OCI-LY7 (cell line): ENCODE measurements around the gene CNTNAP5. TPM values are rescaled to one million over a fixed set of nuclear protein-coding genes. Genes with fewer than 3 reads are reported as not detected.

Source experiments
- BruUV-seq: library from RNA; stranded (reverse); fragments of 400-500 nt; replicated peaks from 2 replicates; lab custom pipeline; 2021; lab: Mats Ljungman, UMichigan
- CTCF ChIA-PET: fragments of 300-600 bp; sonication (Branson Sonifier 250); formaldehyde crosslinking; loops from one replicate; lab custom pipeline; 2022; ENCODE audit warnings: antibody characterized with exemption; ENCODE audit not compliant: unreplicated experiment; lab: Charles Lee
- POLR2A ChIA-PET: fragments of 300-600 bp; sonication (Branson Sonifier 250); formaldehyde crosslinking; loops from one replicate; lab custom pipeline; 2022; ENCODE audit warnings: antibody characterized with exemption; lab: Charles Lee
- DNase-seq: peaks from one replicate; pipeline ENCODE4 v3.0.0-alpha.2; 2015; ENCODE audit warnings: low spot score
- H2AFZ ChIP-seq: fragments of 200-600 bp; sonication (generic), shearing (Covaris generic); 2 replicates; pipeline ENCODE4 v1.6.1; 2014; ENCODE audit warnings: mild to moderate bottlenecking, antibody characterized with exemption, low read length, moderate library complexity
- H3K27ac ChIP-seq: fragments of 200-600 bp; sonication (generic); 2 replicates; pipeline ENCODE4 v1.5.1; 2014; ENCODE audit warnings: mixed run types, low read depth, mild to moderate bottlenecking, moderate library complexity, low read length, inconsistent platforms; ENCODE audit not compliant: poor library complexity, severe bottlenecking
- H3K36me3 ChIP-seq: fragments of 200-600 bp; sonication (generic); 2 replicates; pipeline ENCODE4 v1.6.1; 2014; ENCODE audit warnings: mild to moderate bottlenecking, antibody characterized with exemption, low read length, moderate library complexity, mixed read lengths; ENCODE audit not compliant: insufficient read depth
- H3K4me1 ChIP-seq: fragments of 200-600 bp; sonication (generic); 2 replicates; pipeline ENCODE4 v1.5.1; 2014; ENCODE audit warnings: mild to moderate bottlenecking, low read length; ENCODE audit not compliant: insufficient read depth, poor library complexity, severe bottlenecking
- H3K4me2 ChIP-seq: fragments of 200-600 bp; sonication (generic); 2 replicates; pipeline ENCODE4 v1.6.1; 2014; ENCODE audit warnings: mild to moderate bottlenecking, low read length
- H3K4me3 ChIP-seq: fragments of 200-600 bp; sonication (generic); 2 replicates; pipeline ENCODE4 v1.5.1; 2014; ENCODE audit warnings: mild to moderate bottlenecking, low read depth, low read length; ENCODE audit not compliant: poor library complexity, severe bottlenecking
- H3K79me2 ChIP-seq: fragments of 200-600 bp; sonication (generic); 2 replicates; pipeline ENCODE4 v1.6.1; 2016; ENCODE audit warnings: low read depth, mild to moderate bottlenecking, low read length, moderate library complexity, mixed read lengths; ENCODE audit not compliant: insufficient read depth
- H3K9me2 ChIP-seq: fragments of 200-600 bp; sonication (generic); 2 replicates; pipeline ENCODE4 v1.6.1; 2016; ENCODE audit warnings: mild to moderate bottlenecking, low read length, mixed read lengths; ENCODE audit not compliant: insufficient read depth
- H3K9me3 ChIP-seq: fragments of 200-600 bp; sonication (generic); 2 replicates; pipeline ENCODE4 v1.6.1; 2014; ENCODE audit warnings: mild to moderate bottlenecking, mixed run types, low read length, mixed read lengths
- H4K20me1 ChIP-seq: fragments of 200-600 bp; sonication (generic); 2 replicates; pipeline ENCODE4 v1.6.1; 2014; ENCODE audit warnings: mild to moderate bottlenecking, antibody characterized with exemption, low read length, moderate library complexity, mixed read lengths; ENCODE audit not compliant: insufficient read depth
- EZH2phosphoT487 ChIP-seq: fragments of 200-600 bp; sonication (generic); IDR thresholded peaks from 2 replicates; pipeline ENCODE4 v1.6.1; 2018; ENCODE audit warnings: low read depth, borderline replicate concordance, mild to moderate bottlenecking, mixed run types, antibody characterized with exemption, low read length, moderate library complexity, mixed read lengths
- intact Hi-C: fragments of 100-400 bp; cut with micrococcal nuclease; formaldehyde crosslinking; loops from one replicate; pipeline ENCODE4 v1.10.0; 2022; ENCODE audit not compliant: unreplicated experiment
- total RNA-seq, 2 experiments: library from RNA; depleted of rRNA in 1 of 2; stranded (reverse); fragments of >200 nt in 1 of 2; shearing (Covaris generic) in 1 of 2; gene quantifications; 2 replicates each; pipeline ENCODE4 v1.2.3, GENCODE V29; 2014 to 2022
- TF ChIP-seq, protein P1 (sequence below): fragments of 200-600 bp; sonication (generic); conservative IDR thresholded peaks from 2 replicates; pipeline ENCODE4 v1.5.1; 2014; ENCODE audit warnings: mild to moderate bottlenecking, antibody characterized with exemption, low read length, moderate library complexity, mixed read lengths

The CNTNAP5 gene
- total RNA-seq, 2 experiments from 2014 or later: not detected

DNA sequence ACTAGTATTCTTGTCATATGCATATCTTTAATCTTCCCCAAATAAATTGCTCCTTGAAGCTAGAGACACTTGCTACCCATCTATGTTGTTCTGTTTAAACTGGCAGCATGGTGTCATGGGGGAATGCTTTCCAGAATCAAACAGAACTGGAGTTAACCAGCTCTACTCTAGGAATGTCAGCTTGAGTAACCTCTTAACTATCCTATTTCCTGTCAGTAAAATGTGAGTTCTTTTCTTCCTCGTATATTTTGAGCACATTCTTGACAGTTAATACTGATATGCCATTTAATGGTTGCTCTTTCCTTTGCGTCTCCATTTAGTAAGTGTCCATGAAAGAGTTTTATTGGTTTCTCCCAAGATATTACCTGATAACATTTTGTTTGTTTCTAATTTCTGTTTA, 23.0 kb downstream of the CNTNAP5 start:
- Histone ChIP-seq H3K9me2 (no peaks in the 10 kb centered on the region), H3K4me1 (no peaks in the 10 kb centered on the region), H3K27ac (no peak overlapping the region), H3K9me3 (no peaks in the 10 kb centered on the region), H4K20me1 (no peaks in the 10 kb centered on the region), H3K4me2 (no peak overlapping the region), H3K79me2 (no peaks in the 10 kb centered on the region), H3K4me3 (no peak overlapping the region), H3K36me3 (no peaks in the 10 kb centered on the region), H2AFZ (no peak overlapping the region)
- intact Hi-C loops: no loop called here
- no peak for DNase-seq
- TF ChIP-seq, protein P1, sequence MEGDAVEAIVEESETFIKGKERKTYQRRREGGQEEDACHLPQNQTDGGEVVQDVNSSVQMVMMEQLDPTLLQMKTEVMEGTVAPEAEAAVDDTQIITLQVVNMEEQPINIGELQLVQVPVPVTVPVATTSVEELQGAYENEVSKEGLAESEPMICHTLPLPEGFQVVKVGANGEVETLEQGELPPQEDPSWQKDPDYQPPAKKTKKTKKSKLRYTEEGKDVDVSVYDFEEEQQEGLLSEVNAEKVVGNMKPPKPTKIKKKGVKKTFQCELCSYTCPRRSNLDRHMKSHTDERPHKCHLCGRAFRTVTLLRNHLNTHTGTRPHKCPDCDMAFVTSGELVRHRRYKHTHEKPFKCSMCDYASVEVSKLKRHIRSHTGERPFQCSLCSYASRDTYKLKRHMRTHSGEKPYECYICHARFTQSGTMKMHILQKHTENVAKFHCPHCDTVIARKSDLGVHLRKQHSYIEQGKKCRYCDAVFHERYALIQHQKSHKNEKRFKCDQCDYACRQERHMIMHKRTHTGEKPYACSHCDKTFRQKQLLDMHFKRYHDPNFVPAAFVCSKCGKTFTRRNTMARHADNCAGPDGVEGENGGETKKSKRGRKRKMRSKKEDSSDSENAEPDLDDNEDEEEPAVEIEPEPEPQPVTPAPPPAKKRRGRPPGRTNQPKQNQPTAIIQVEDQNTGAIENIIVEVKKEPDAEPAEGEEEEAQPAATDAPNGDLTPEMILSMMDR: no peak
- TF ChIP-seq EZH2phosphoT487: no peak
- no TSS peak for BruUV-seq
- POLR2A ChIA-PET: interaction anchor here (0.5 kb wide), 1 partner anchor 13 kb away, joined by 4 read pairs; no protein-coding TSS in a partner anchor
- CTCF ChIA-PET: no interaction called here

DNA sequence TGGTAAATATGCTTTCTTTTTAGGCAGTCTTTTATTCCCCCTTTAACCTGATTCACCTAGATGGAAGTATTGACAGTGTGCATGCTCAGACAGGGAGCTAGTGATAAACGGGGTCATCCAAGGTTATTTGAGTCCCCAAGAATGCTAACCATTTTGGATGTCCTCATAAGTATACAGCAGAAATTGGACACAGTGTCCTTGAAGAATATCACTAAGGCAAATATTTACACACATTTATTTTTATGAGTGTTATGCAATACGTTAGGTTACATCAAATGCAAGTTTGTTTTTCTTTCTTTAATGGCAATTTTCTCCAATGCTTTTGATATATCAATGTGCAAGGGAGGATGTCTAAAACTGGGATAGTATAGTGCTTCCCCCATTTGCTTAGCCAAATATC, 23.6 kb downstream of the CNTNAP5 start:
- intact Hi-C loops: no loop called here
- Histone ChIP-seq H2AFZ (no peak overlapping the region), H3K9me2 (no peaks in the 10 kb centered on the region), H4K20me1 (no peaks in the 10 kb centered on the region), H3K36me3 (no peaks in the 10 kb centered on the region), H3K4me3 (no peak overlapping the region), H3K9me3 (no peaks in the 10 kb centered on the region), H3K4me1 (no peaks in the 10 kb centered on the region), H3K4me2 (no peak overlapping the region), H3K79me2 (no peaks in the 10 kb centered on the region), H3K27ac (no peak overlapping the region)
- CTCF ChIA-PET: no interaction called here
- DNase-seq: no peak
- TF ChIP-seq, protein P1: no peak
- no peak for TF ChIP-seq EZH2phosphoT487
- BruUV-seq: no TSS peak
- POLR2A ChIA-PET: no interaction called here

DNA sequence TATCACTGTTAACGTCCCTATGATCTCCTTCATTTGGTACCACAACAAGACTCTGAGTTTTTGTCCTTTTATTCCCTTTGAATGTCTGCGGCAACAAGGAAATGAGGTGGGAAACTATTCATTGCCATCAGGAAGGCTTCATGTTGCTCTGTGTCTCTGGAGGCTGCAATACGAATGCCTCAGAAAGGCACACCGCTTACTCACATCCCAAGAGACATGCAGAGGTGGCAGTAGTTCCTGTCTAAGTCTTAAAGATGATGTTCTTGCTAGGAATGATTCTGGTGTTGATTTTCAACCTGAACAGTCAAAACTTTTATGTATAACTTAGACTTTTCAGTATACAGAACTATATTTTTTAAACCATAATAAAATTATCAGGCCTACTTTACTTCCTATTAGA, 24.0 kb downstream of the CNTNAP5 start:
- H3K9me2 ChIP-seq: no peaks in the 10 kb centered on the region
- H3K4me3 ChIP-seq: no peak overlapping the region
- no peaks in the 10 kb centered on the region for H4K20me1 ChIP-seq
- no peak overlapping the region for H2AFZ ChIP-seq
- intact Hi-C loops: no loop called here
- no peaks in the 10 kb centered on the region for H3K36me3 ChIP-seq
- CTCF ChIA-PET: no interaction called here
- DNase-seq: no peak
- H3K27ac ChIP-seq: no peak overlapping the region
- H3K4me2 ChIP-seq: no peak overlapping the region
- no peaks in the 10 kb centered on the region for H3K4me1 ChIP-seq
- H3K9me3 ChIP-seq: no peaks in the 10 kb centered on the region
- TF ChIP-seq EZH2phosphoT487: no peak
- TF ChIP-seq, protein P1: no peak
- BruUV-seq: no TSS peak
- no peaks in the 10 kb centered on the region for H3K79me2 ChIP-seq
- POLR2A ChIA-PET: no interaction called here
